ENCODE measurements around the gene FNDC3A.

The FNDC3A gene

GRCh38 chr13:49165798-49166752 lies 190.4 kb downstream of the FNDC3A start:
- Histone ChIP-seq H3K27ac (peak overlapping the region; percentile 37), H3K36me3 (peaks cover 8% of the 10 kb centered on the region), H3K4me1 (ENCODE audit: control insufficient read depth in 1 of 2, insufficient read depth in 1 of 2, low read depth in 1 of 2, low read length in 1 of 2) (peaks cover 9 to 11% of the 10 kb centered on the region in 2 experiments), H3K4me3 (ENCODE audit: low read depth in 1 of 2, low read length in 1 of 2) (no peak overlapping the region), H3K27me3 (no peaks in the 10 kb centered on the region), H3K9me3 (no peaks in the 10 kb centered on the region)
- TF ChIP-seq CTCF (IDR thresholded peaks at IDR 0.05) = no peak

- peaks cover 9% of the 10 kb centered on the region for H3K36me3 ChIP-seq
- peaks cover 1 to 2% of the 10 kb centered on the region in 2 experiments for H3K4me1 ChIP-seq (ENCODE audit: control insufficient read depth in 1 of 2, insufficient read depth in 1 of 2, low read depth in 1 of 2, low read length in 1 of 2)
Measured at GRCh38 chr13:49171359-49171758, 195.6 kb downstream of the FNDC3A start.

GRCh38 chr13:49183672-49184325 lies 208.1 kb downstream of the FNDC3A start:
- H3K4me3 ChIP-seq (ENCODE audit: low read depth in 1 of 2, low read length in 1 of 2) = no peak overlapping the region
- no peaks in the 10 kb centered on the region for H3K9me3 ChIP-seq
- H3K4me1 ChIP-seq (ENCODE audit: control insufficient read depth in 1 of 2, insufficient read depth in 1 of 2, low read depth in 1 of 2, low read length in 1 of 2) = peaks cover 18 to 20% of the 10 kb centered on the region in 2 experiments
- peaks cover 41% of the 10 kb centered on the region for H3K36me3 ChIP-seq
- H3K27ac ChIP-seq = peak overlapping the region; percentile 67
- TF ChIP-seq CTCF (IDR thresholded peaks at IDR 0.05) = no peak
- no peaks in the 10 kb centered on the region for H3K27me3 ChIP-seq

More at GRCh38 chr13:49171359-49171758, 195.6 kb downstream of the FNDC3A start:
- no peak overlapping the region for H3K27ac ChIP-seq
- H3K9me3 ChIP-seq = no peaks in the 10 kb centered on the region
- TF ChIP-seq CTCF (IDR thresholded peaks at IDR 0.05) = no peak
- H3K27me3 ChIP-seq = no peaks in the 10 kb centered on the region
- no peak overlapping the region for H3K4me3 ChIP-seq (ENCODE audit: low read depth in 1 of 2, low read length in 1 of 2)

- no peaks in the 10 kb centered on the region for H3K27me3 ChIP-seq
- H3K27ac ChIP-seq = peak overlapping the region; percentile 67
- H3K36me3 ChIP-seq = peaks cover 41% of the 10 kb centered on the region
- no peak for TF ChIP-seq CTCF (IDR thresholded peaks at IDR 0.05)
- H3K4me1 ChIP-seq (ENCODE audit: control insufficient read depth in 1 of 2, insufficient read depth in 1 of 2, low read depth in 1 of 2, low read length in 1 of 2) = peaks cover 18 to 20% of the 10 kb centered on the region in 2 experiments
- H3K9me3 ChIP-seq = no peaks in the 10 kb centered on the region
- H3K4me3 ChIP-seq (ENCODE audit: low read depth in 1 of 2, low read length in 1 of 2) = no peak overlapping the region
Measured at GRCh38 chr13:49184621-49185020, 208.9 kb downstream of the FNDC3A start.

GRCh38 chr13:49185264-49185663 lies 209.6 kb downstream of the FNDC3A start:
- peaks cover 41% of the 10 kb centered on the region for H3K36me3 ChIP-seq
- H3K9me3 ChIP-seq = no peaks in the 10 kb centered on the region
- TF ChIP-seq CTCF (IDR thresholded peaks at IDR 0.05) = no peak
- H3K4me1 ChIP-seq (ENCODE audit: control insufficient read depth in 1 of 2, insufficient read depth in 1 of 2, low read depth in 1 of 2, low read length in 1 of 2) = peaks cover 18 to 20% of the 10 kb centered on the region in 2 experiments
- H3K27me3 ChIP-seq = no peaks in the 10 kb centered on the region
- peak overlapping the region; percentile 67 for H3K27ac ChIP-seq
- no peak overlapping the region for H3K4me3 ChIP-seq (ENCODE audit: low read depth in 1 of 2, low read length in 1 of 2)

Measured in neutrophil (primary cell).